OCI-LY3 (cell line): ENCODE results near the gene SLC6A4.

Source experiments
- CTCF ChIP-seq: fragments of 200-600, 300-600 bp; sonication (generic); IDR thresholded peaks from 2 replicates; pipeline ENCODE4 v1.5.1; 2014; ENCODE audit warnings: antibody characterized with exemption, low read length, low read depth
- EZH2phosphoT487 ChIP-seq: fragments of 200-600 bp; shearing (Covaris generic); IDR thresholded peaks from 2 replicates; pipeline ENCODE4 v1.6.1; 2018; ENCODE audit warnings: antibody characterized with exemption, mixed run types, low read depth

- TF ChIP-seq CTCF, result no peak
- no peak for TF ChIP-seq EZH2phosphoT487
These were observed 74.9 kb downstream of the SLC6A4 start for GRCh38 chr17:30160419-30161172.
